T-helper 9 cell (primary cell): Measurements from ENCODE around the gene USF2.
A peak's percentile ranks its signal among the peaks of the same experiment; 100 is the strongest.
"Not testable (repeated sequence)": the region's sequence is repeated elsewhere in the genome, so short reads cannot be mapped to it uniquely, and the experiment has no call there.

Experiments used
- DNase-seq: peaks from one replicate; pipeline ENCODE4 v3.0.0-alpha.2; 2020

Gene USF2

DNA sequence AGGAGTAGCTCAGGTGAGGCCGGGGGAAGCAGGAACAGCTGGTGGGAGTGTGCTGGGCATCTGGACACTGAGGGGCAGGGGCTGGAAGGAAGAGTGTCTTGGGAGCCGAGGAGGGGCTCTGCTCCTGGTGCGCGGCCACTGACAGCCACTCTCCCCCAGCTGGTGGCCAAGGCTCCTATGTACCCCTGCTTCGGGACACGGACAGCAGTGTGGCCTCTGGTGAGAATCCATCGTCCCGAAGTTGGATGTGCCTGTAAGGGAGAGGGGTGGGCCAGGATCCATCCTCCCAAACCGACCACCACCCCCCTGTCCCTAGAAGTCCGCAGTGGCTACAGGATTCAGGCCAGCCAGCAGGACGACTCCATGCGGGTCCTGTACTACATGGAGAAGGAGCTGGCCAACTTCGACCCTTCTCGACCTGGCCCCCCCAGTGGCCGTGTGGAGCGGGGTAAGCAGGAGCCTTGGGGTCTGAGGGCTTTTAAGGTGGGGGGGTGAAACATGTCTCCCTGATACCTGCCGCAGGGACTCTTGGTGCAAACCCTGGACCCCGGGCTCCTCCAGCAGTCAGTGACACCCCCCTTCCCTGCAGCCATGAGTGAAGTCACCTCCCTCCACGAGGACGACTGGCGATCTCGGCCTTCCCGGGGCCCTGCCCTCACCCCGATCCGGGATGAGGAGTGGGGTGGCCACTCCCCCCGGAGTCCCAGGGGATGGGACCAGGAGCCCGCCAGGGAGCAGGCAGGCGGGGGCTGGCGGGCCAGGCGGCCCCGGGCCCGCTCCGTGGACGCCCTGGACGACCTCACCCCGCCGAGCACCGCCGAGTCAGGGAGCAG lies 2.0 kb upstream of the USF2 start:
- DNase-seq = no peak

GRCh38 chr19:35267353-35267817 lies 1.4 kb upstream of the USF2 start:
- peak; percentile 27 for DNase-seq

GRCh38 chr19:35267818-35268535 lies 785 bp upstream of the USF2 start:
- DNase-seq = peak; percentile 58

DNA sequence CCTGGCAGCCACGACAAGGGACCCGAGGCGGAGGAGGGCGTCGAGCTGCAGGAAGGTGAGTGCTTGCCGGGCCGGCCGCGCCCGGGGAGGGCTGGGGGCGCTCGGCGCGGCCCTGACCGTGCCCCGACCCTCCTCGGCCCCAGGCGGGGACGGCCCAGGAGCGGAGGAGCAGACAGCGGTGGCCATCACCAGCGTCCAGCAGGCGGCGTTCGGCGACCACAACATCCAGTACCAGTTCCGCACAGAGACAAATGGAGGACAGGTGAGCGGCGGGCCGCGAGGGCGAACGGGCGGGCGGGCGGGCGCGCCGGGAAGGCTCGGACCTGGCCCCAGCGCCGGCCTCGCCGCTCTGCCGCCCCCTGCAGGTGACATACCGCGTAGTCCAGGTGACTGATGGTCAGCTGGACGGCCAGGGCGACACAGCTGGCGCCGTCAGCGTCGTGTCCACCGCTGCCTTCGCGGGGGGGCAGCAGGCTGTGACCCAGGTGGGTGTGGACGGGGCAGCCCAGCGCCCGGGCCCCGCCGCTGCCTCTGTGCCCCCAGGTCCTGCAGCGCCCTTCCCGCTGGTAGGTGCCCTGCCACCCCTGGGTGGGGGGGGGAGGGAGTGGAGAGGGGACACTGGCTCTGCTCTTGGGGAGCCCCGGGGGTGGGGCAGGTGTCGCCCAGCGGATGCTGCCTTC lies 816 bp downstream of the USF2 start:
- peak; percentile 57 for DNase-seq

GRCh38 chr19:35270381-35270811 lies 1.6 kb downstream of the USF2 start:
- DNase-seq = no peak

DNA sequence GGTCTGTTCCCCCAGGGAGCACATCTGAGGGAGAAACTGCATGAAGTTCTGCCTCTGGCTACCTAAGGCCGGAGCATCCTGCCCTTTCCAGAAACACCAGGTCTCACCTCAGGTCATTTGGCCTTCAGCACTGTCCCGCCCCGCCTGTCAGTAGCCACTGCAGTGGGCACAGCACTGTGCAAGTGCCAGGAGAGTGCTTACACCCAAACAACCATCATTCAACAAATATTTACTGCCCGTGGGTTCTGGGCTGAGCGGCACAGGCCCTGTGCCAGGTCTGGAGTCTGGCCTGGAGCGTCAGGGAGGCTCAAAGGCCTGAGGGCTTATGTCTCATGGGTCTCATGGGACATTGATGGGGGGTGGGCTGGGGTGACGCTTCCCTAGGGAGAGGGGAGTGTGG lies 2.8 kb downstream of the USF2 start:
- DNase-seq = no peak

DNA sequence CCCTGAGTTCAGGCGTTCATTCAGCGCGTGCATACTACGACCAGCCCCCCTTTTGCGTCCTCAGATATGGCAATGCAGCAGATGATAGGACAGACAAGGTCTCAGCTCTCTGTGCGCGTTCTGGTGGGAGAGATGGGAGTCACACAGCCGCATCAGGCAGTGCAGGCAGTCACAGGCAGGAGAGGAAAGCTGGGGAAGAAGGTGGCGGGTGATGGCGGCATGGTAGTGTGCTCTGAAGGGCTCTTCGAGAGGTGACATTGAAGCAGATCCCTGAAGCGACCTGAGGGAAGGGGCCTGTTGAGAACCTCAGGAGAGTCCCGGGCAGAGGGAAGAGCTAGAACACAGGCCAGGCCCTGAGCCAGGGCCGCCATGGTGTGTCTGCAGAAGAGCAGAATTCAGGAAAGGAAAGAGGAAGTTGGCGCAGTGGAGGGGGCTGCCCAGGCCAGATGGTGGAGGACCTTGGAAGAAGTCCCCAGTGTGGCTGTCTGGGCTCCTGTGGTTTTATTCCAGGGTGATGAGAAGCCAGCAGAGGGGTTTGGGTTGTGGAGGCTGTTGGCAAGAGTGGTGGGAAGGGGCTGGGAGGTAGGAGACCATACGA lies 3.5 kb downstream of the USF2 start:
- no peak for DNase-seq

DNA sequence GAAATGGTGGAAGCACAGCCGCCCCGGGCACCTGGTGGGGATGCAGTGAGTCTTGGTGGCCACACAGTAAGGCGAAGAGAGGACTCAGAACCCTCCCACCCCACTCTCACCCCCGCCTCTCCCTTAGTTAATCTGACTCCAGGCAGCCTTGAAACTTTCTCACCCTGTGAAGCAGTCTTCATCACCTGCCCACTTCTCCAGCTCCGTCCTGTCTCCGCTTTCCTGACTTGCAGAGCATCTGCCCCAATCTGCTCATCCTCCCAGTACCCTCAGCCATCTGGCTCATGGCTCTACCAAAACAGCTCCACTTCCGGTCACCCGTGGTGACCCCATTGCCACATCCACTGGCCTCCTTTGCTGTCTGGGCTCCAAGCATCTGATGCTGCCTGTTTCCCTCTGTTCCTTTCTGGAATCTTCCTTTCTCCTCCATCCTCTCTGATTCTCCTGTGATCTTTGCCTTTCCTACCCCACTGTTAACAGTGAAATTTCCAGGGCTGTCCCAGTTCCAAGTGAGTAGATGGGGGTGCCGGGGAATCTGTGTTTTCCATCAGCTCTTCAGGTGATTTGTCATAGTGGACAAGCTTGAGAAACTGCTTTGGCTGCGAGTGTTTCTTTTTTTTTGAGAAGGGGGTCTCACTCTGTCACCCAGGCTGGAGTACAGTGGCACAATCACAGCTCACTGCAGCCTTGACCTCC lies 4.3 kb downstream of the USF2 start:
- no peak for DNase-seq

GRCh38 chr19:35273686-35274259 lies 5.0 kb downstream of the USF2 start:
- no peak for DNase-seq

GRCh38 chr19:35274323-35274722 lies 5.6 kb downstream of the USF2 start:
- no peak for DNase-seq

DNA sequence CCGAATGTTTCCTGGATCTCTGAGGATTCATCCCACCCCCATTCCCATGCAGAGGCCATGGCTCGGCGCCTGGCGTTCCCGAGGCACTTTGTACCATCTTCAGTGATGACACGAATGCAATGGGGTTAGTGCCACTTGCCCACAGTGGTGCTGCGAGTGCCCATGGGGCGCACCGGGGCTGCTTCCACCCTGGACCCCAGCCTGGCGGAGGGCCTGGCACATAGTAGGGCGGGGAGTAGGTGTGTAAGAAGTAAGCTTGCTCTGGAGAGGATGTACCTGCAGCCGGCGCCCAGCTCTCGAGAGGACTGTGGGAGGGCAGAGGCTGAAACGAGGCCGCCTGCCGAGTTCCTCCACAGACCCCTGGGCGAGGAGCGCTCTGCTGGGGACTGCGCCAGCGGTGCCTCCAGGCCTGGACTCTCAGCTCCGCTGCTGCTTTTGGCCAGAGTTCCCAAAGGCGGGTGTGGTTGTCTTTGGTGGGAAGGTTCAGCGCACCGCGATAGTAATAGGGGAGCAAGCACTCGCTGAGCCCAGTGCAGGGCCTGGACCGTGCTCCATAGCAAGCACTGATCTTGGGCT lies 8.0 kb downstream of the USF2 start:
- DNase-seq = no peak

- DNase-seq = no peak
Observed at GRCh38 chr19:35278578-35279284, 10.0 kb downstream of the USF2 start.

- DNase-seq = no peak
Observed at GRCh38 chr19:35279374-35279773, 10.6 kb downstream of the USF2 start.

DNA sequence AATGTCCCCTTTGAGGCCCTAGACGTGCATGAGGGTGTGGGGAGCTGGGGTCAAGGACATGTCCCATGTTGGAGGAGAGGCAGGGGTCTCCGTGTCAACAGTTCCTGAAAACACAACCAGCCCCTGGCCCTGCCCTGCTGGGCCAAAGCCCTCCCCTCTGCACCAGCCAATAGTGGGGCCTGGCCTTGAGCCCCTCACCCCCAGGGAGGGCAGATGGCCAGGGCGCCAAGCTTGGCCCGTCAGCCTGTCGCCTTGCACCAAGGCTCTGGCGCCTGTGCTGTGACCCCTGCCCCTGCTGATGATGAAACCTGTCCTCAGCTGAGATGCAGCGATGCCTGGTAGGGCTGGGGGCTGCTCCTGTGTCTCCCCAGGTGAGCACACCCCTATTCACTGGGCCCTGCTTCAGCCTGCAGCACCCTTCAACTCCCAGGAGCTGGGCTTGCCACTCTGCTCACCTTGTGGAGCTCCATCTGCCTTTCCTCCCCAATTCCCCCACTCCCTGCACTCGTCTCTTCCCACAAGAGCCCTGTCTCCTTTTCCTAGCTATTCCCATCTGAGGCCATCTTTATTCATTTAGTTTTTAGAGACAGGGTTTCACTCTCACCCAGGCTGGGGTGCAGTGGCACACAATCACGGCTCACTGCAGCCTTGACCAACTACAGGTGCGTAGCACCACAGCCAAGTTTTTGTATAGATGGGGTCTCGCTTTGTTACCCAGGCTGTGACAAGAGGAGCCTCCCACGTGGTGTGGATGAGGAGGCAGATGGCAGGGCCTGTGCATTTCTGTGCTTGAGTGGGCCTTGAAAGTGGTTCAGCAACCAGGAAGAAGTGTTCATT lies 11.4 kb downstream of the USF2 start:
- DNase-seq = no peak

DNA sequence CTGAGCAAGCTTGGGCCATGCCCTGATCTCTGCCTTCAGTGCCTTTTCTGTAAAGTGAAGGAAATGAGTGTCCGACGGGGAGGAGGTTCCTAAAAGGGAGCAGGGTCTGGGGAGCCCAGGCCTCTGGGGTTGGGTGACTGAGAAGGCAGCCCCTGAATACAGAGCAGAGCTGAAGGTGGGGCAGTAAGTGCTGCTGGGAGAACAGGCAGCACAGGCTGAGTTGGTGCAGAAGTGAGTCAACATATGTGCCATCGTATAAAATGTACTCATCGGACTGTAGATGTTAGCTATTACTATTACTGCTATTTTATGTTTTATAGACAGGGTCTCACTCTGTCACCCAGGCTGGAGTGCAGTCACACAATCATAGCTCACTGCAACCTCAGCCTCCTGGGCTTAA lies 12.5 kb downstream of the USF2 start:
- DNase-seq = no peak

- DNase-seq = no peak
Observed at GRCh38 chr19:35284153-35285094, 15.7 kb downstream of the USF2 start.

- no peak for DNase-seq
Observed at GRCh38 chr19:35285095-35285449, 16.3 kb downstream of the USF2 start.

DNA sequence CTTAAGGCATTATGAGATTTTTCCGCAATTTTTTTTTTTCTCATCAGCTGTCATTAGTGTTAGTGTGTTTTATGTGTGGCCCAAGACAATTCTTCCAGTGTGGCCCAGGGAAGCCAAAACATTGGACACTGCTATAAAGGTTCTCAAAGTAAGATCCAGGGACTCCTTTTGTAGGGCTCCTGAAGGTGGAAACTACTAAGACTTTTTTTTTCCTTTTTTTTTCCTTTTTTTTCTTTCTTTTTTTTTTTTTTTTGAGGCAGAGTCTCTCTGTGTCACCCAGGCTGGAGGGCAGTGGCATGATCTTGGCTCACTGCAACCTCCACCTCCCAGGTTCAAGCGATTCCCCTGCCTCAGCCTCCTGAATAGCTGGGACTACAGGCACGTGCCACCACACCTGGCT lies 16.7 kb downstream of the USF2 start:
- not testable (repeated sequence) for DNase-seq

DNA sequence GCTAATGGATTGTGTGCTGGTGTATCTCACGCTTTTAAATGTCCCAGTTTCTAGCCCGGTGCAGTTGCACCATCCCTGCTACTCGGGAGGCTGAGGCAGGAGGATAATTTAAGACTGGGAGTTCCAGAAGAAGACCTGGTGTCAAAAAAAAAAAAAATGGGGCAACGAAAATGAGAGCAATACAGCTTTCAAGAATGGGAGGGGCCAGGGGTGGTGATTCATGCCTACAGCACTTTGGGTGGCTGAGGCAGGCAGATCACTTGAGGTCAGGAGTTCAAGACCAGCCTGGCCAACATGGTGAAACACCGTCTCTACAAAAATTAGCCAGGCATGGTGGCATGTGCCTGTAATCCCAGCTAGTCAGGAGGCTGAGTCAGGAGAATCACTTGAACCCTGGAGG lies 17.3 kb downstream of the USF2 start:
- not testable (repeated sequence) for DNase-seq
